ENCODE results near the gene ABCA1. TPM values are rescaled to one million over a fixed set of nuclear protein-coding genes. Genes with fewer than 3 reads are reported as not detected.

Gene ABCA1
- total RNA-seq, 1 donor, result 73.1 TPM

DNA sequence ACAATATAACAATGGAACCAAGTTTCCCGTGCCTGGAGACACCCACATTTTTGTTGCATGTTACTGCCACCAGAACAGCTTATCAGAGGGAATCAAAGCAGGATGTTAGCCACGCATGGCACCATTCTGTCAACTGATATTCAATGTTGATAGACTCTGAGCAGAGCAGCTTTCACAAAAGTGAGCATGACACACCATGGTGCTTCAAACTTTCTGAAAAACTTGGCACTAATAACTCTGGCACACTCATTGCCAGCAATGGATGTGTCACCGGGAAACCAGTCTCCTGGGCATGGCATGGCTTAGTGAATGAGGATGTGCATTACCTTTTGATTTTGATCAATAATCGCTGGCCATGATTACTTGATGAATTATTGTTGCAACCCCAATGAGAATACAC, 144.4 kb downstream of the ABCA1 start:
- Histone ChIP-seq H3K27me3 (ENCODE audit: insufficient read depth, low read length) (no peaks in the 10 kb centered on the region), H3K4me2 (ENCODE audit: insufficient read depth, low read length) (no peak overlapping the region), H3K4me3 (ENCODE audit: insufficient read depth, low read length) (no peak overlapping the region), H2AFZ (ENCODE audit: low read length) (no peak overlapping the region), H3K27ac (ENCODE audit: low read depth, low read length) (no peak overlapping the region), H3K79me2 (ENCODE audit: insufficient read depth, low read length) (no peaks in the 10 kb centered on the region), H3K4me1 (ENCODE audit: insufficient read depth, low read length) (peaks cover 2% of the 10 kb centered on the region), H3K36me3 (ENCODE audit: insufficient read depth, low read length) (peaks cover 16% of the 10 kb centered on the region), H3K9me3 (ENCODE audit: low read depth, low read length) (no peaks in the 10 kb centered on the region), H4K20me1 (ENCODE audit: insufficient read depth, low read length) (no peaks in the 10 kb centered on the region)
- no peak for DNase-seq (ENCODE audit: insufficient read length, low spot score, missing footprints)
- TF ChIP-seq, protein P1, sequence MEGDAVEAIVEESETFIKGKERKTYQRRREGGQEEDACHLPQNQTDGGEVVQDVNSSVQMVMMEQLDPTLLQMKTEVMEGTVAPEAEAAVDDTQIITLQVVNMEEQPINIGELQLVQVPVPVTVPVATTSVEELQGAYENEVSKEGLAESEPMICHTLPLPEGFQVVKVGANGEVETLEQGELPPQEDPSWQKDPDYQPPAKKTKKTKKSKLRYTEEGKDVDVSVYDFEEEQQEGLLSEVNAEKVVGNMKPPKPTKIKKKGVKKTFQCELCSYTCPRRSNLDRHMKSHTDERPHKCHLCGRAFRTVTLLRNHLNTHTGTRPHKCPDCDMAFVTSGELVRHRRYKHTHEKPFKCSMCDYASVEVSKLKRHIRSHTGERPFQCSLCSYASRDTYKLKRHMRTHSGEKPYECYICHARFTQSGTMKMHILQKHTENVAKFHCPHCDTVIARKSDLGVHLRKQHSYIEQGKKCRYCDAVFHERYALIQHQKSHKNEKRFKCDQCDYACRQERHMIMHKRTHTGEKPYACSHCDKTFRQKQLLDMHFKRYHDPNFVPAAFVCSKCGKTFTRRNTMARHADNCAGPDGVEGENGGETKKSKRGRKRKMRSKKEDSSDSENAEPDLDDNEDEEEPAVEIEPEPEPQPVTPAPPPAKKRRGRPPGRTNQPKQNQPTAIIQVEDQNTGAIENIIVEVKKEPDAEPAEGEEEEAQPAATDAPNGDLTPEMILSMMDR (IDR thresholded peaks at IDR 0.05; ENCODE audit: extremely low read depth, low read depth, low read length), result no peak

DNA sequence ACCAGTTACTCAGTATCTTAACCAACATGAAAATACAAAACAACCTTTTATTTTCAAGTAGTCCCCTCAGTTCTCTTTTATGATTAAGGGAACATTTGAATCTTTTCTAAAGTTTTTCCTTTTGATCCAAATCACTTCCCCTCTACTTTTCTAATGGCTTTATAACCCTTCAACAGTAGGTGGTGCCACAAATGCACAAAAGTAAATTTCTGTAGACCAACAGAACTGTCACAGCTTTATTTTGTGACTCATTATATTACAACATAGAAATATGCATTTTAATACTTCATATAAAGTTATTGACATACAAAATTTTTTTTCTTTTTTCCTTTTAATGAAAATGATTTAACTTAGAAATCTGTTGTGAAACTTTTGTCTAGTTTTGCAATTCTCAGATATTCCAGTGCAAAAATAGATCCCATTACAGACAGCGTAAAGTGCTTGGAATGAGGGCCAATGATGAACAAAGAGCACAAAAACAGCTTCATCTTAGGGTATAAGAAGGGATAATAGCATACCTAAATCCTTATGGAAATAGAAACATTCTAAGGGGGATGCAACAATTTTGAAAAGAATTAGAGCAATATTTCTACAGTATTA, 147.1 kb downstream of the ABCA1 start:
- Histone ChIP-seq H3K4me2 (ENCODE audit: insufficient read depth, low read length) (no peak overlapping the region), H4K20me1 (ENCODE audit: insufficient read depth, low read length) (no peaks in the 10 kb centered on the region), H3K27me3 (ENCODE audit: insufficient read depth, low read length) (no peaks in the 10 kb centered on the region), H3K79me2 (ENCODE audit: insufficient read depth, low read length) (no peaks in the 10 kb centered on the region), H3K4me1 (ENCODE audit: insufficient read depth, low read length) (peaks cover 10% of the 10 kb centered on the region), H3K27ac (ENCODE audit: low read depth, low read length) (no peak overlapping the region), H3K9me3 (ENCODE audit: low read depth, low read length) (no peaks in the 10 kb centered on the region), H3K36me3 (ENCODE audit: insufficient read depth, low read length) (peaks cover 15% of the 10 kb centered on the region), H3K4me3 (ENCODE audit: insufficient read depth, low read length) (no peak overlapping the region), H2AFZ (ENCODE audit: low read length) (no peak overlapping the region)
- peak; percentile 78 for DNase-seq (ENCODE audit: insufficient read length, low spot score, missing footprints)
- TF ChIP-seq, protein P1 (IDR thresholded peaks at IDR 0.05; ENCODE audit: extremely low read depth, low read depth, low read length), result peak; percentile 68

DNA sequence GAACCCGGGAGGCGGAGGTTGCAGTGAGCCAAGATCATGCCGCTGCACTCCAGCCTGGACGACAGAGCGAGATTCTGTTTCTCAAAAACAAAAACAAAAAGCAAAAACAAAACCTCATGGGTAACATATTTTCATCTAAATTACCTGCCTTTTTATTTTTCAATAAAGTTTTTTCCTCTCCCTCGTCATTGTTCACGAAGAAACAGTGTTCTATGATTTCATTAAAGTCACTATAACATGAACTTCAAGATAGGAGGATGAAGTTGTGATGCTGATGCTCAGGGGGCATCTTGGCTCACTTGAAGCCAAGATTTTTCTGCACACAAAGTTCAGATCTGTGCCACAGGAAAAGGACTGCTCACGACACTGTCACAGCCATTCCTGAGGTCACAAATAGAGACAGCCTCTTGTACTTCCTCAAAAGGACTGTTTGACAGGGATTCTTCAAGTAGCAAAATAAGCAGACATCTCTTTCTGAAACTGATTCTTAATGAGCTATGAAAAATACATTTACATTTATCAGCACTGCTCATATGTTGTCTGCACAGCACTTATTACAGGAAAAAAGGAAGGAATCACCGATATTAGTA, 147.9 kb downstream of the ABCA1 start:
- Histone ChIP-seq H3K4me2 (ENCODE audit: insufficient read depth, low read length) (no peak overlapping the region), H3K4me3 (ENCODE audit: insufficient read depth, low read length) (no peak overlapping the region), H4K20me1 (ENCODE audit: insufficient read depth, low read length) (no peaks in the 10 kb centered on the region), H3K27me3 (ENCODE audit: insufficient read depth, low read length) (no peaks in the 10 kb centered on the region), H3K4me1 (ENCODE audit: insufficient read depth, low read length) (peaks cover 10% of the 10 kb centered on the region), H3K36me3 (ENCODE audit: insufficient read depth, low read length) (peaks cover 10% of the 10 kb centered on the region), H3K79me2 (ENCODE audit: insufficient read depth, low read length) (no peaks in the 10 kb centered on the region), H3K27ac (ENCODE audit: low read depth, low read length) (no peak overlapping the region), H2AFZ (ENCODE audit: low read length) (no peak overlapping the region), H3K9me3 (ENCODE audit: low read depth, low read length) (no peaks in the 10 kb centered on the region)
- TF ChIP-seq, protein P1 (IDR thresholded peaks at IDR 0.05; ENCODE audit: extremely low read depth, low read depth, low read length), result no peak
- DNase-seq (ENCODE audit: insufficient read length, low spot score, missing footprints), result no peak

DNA sequence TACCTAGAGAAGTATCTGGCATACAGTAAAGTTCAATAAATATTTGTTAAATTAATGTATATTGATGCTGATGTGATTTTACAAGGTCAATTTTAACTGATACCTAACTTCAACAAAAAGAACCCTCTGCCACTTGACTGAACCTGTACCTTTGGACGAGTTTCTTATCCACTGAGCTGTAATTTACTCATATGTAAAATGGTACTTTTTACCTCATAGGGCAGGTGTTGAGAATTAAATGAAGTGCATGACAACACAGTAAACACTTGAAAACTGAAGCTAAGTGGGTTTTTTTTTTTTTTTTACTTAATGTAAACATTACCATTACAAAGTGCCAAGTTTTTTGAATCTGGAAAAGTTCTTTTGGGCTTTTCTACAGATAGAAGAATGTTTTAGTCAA, 148.6 kb downstream of the ABCA1 start:
- TF ChIP-seq, protein P1 (IDR thresholded peaks at IDR 0.05; ENCODE audit: extremely low read depth, low read depth, low read length), result no peak
- Histone ChIP-seq H2AFZ (ENCODE audit: low read length) (no peak overlapping the region), H3K4me3 (ENCODE audit: insufficient read depth, low read length) (no peak overlapping the region), H3K79me2 (ENCODE audit: insufficient read depth, low read length) (no peaks in the 10 kb centered on the region), H3K27me3 (ENCODE audit: insufficient read depth, low read length) (no peaks in the 10 kb centered on the region), H3K9me3 (ENCODE audit: low read depth, low read length) (no peaks in the 10 kb centered on the region), H3K36me3 (ENCODE audit: insufficient read depth, low read length) (peaks cover 10% of the 10 kb centered on the region), H3K4me2 (ENCODE audit: insufficient read depth, low read length) (no peak overlapping the region), H3K27ac (ENCODE audit: low read depth, low read length) (no peak overlapping the region), H4K20me1 (ENCODE audit: insufficient read depth, low read length) (no peaks in the 10 kb centered on the region), H3K4me1 (ENCODE audit: insufficient read depth, low read length) (peaks cover 10% of the 10 kb centered on the region)
- DNase-seq (ENCODE audit: insufficient read length, low spot score, missing footprints), result no peak

Measured in osteoblast (primary cell).